Thoracic aorta (tissue), 2 donors: ENCODE data around the gene UCMA. TPM values are rescaled to one million over a fixed set of nuclear protein-coding genes. Genes with fewer than 3 reads are reported as not detected.

ENCODE experiments used
- ATAC-seq: fragments of 150-250 bp; one replicate; pipeline ENCODE4 v1.8.0; 2017; ENCODE audit warnings: low read depth; ENCODE audit not compliant: insufficient number of reproducible peaks, low FRiP score
- DNase-seq: peaks from one replicate; pipeline ENCODE4 v3.0.0-alpha.2; 2020; ENCODE audit warnings: low spot score
- H3K27ac ChIP-seq, 2 donors: fragments of 200-600 bp; sonication (generic); 1 replicate in 1 of 2; 2 replicates in 1 of 2; pipeline ENCODE4 v1.5.1; 2016; ENCODE audit warnings: mild to moderate bottlenecking in 2 of 2, moderate library complexity in 2 of 2
- H3K27me3 ChIP-seq: fragments of 200-600 bp; sonication (generic); replicated peaks from 2 replicates; pipeline ENCODE4 v1.6.0; 2016; ENCODE audit warnings: mild to moderate bottlenecking; ENCODE audit not compliant: insufficient read depth
- H3K36me3 ChIP-seq: fragments of 200-600 bp; sonication (generic); one replicate; pipeline ENCODE4 v1.5.1; 2016
- H3K4me1 ChIP-seq, 2 donors: fragments of 200-600 bp; sonication (generic); 1 replicate in 1 of 2; 2 replicates in 1 of 2; pipeline versions ENCODE4 v1.5.1 to v1.6.0; 2016; ENCODE audit warnings: low read depth in 2 of 2, mild to moderate bottlenecking in 1 of 2; ENCODE audit not compliant: control insufficient read depth in 1 of 2
- H3K4me3 ChIP-seq: fragments of 200-600 bp; sonication (generic); 2 replicates; pipeline ENCODE4 v1.5.1; 2016; ENCODE audit warnings: mild to moderate bottlenecking
- H3K9me3 ChIP-seq: fragments of 200-600 bp; sonication (generic); 2 replicates; pipeline ENCODE4 v1.5.1; 2016
- total RNA-seq, 2 donors: library from RNA; depleted of rRNA; stranded (reverse); fragments of >200 nt; gene quantifications; one replicate each; pipeline versions ENCODE4 v1.1.0 to v1.2.3, GENCODE V29; 2016
- TF ChIP-seq, protein P1 (sequence below): fragments of 200-600 bp; sonication (generic); IDR thresholded peaks from one replicate; pipeline ENCODE4 v1.5.1; 2019; ENCODE audit warnings: antibody characterized with exemption

Gene UCMA
- total RNA-seq, 2 donors from 2014 or later = not detected

DNA sequence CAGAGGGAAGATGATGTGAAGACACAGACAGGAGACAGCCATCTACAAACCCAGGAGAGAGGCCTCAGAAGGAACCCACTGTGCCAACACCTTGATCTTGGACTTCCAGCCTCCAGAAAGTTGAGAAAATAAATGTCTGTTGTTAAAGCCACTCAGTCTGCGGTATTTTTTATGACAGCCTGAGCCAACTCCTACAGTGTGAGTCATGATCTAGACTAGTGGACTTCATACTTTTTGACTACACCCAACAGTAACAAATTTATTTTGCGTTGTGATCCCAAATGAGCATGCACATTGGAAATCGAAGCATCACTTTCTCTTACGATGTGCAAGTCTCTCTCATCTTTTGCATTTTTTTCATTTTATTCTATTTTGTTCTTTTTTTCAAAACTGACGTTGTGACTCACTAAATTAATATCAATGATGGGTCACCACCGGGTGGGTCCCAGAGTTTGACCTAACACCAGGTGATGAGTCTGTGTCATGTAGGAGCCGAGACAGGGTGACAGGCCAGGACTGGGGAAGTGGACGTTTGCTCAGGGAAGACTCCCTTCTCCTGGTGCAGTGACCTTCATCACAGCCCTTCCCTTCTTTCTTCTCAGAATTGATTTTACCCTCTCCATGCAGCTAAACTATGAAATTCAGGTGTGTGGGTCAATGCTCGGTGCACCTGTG, 36.8 kb upstream of the UCMA start:
- no peak for DNase-seq
- H3K4me3 ChIP-seq = no peak overlapping the region
- TF ChIP-seq, protein P1, sequence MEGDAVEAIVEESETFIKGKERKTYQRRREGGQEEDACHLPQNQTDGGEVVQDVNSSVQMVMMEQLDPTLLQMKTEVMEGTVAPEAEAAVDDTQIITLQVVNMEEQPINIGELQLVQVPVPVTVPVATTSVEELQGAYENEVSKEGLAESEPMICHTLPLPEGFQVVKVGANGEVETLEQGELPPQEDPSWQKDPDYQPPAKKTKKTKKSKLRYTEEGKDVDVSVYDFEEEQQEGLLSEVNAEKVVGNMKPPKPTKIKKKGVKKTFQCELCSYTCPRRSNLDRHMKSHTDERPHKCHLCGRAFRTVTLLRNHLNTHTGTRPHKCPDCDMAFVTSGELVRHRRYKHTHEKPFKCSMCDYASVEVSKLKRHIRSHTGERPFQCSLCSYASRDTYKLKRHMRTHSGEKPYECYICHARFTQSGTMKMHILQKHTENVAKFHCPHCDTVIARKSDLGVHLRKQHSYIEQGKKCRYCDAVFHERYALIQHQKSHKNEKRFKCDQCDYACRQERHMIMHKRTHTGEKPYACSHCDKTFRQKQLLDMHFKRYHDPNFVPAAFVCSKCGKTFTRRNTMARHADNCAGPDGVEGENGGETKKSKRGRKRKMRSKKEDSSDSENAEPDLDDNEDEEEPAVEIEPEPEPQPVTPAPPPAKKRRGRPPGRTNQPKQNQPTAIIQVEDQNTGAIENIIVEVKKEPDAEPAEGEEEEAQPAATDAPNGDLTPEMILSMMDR = no peak
- ATAC-seq = no peak
- no peaks in the 10 kb centered on the region for H3K27me3 ChIP-seq
- no peaks in the 10 kb centered on the region for H3K9me3 ChIP-seq
- peaks cover 11 to 20% of the 10 kb centered on the region in 2 donors for H3K4me1 ChIP-seq
- H3K36me3 ChIP-seq = no peaks in the 10 kb centered on the region
- H3K27ac ChIP-seq = peak overlapping the region in 1 of 2 donors; percentile 35

DNA sequence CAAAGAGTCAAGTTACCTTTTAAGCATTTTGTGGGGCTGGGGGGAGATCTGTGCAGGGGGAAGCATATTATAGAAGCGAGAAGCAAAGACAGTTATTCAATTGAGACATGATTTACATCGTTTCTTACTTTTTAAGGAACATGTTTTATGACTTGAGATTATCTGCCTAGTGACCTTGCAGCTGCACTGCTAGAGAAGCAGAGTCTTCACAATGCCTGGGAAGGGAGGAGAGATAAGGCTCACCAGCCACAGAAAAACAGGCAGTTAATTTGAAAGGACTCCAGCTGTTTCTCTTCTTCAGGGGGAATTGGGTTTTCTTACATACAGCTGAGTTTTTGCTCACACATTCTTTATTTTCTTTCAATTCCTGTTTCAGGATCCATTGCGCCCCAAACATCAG, 34.7 kb upstream of the UCMA start:
- TF ChIP-seq, protein P1 = no peak

DNA sequence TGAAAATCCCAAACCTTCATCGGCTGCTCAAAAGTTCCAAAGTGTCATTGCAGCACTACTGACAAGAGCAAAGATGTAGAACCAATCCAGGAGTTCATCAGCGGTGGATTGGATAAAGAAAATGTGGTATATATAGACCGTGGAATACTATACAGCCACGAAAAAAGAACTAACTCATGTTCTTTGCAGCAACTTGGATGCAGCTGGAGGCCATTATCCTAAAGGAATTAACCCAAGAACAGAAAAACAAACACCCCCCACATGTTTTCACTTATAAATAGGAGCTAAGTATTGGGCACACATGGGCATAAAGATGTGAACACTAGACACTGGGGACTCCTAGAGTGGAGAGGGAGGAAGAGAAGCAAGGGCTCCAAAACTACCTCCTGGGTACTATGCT, 34.1 kb upstream of the UCMA start:
- no peaks in the 10 kb centered on the region for H3K27me3 ChIP-seq
- DNase-seq (no peak), ATAC-seq (no peak)
- no peaks in the 10 kb centered on the region for H3K9me3 ChIP-seq
- peaks cover 11 to 20% of the 10 kb centered on the region in 2 donors for H3K4me1 ChIP-seq
- TF ChIP-seq, protein P1 = no peak
- no peak overlapping the region for H3K4me3 ChIP-seq
- H3K27ac ChIP-seq = no peak overlapping the region
- H3K36me3 ChIP-seq = no peaks in the 10 kb centered on the region

More for the DNA sequence above, 34.7 kb upstream of the UCMA start:
- Histone ChIP-seq H3K4me1 (peaks cover 11 to 20% of the 10 kb centered on the region in 2 donors), H3K9me3 (no peaks in the 10 kb centered on the region), H3K4me3 (no peak overlapping the region), H3K27me3 (no peaks in the 10 kb centered on the region), H3K27ac (no peak overlapping the region), H3K36me3 (no peaks in the 10 kb centered on the region)
- DNase-seq (no peak), ATAC-seq (no peak)

DNA sequence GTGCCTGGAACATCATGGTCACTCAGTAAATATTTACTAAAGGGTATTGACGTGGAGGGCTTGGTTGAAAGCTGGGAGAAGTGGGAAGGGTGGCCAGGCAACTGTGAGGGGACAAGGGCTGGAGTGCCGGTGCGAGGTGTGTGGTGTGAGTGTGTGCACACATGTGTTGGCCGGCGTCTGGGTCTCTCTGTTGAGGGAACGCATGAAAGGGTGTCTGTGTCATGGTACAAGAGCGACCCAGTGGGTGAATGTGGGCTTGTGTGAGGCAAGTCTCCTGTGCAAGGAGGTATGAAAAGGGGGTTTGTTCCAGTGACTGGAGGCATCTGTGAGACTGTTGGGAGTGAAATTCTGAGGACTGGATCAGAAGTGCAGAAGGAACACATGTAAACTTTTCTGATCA, 29.4 kb upstream of the UCMA start:
- H3K9me3 ChIP-seq = no peaks in the 10 kb centered on the region
- ATAC-seq (no peak), DNase-seq (no peak)
- no peak overlapping the region for H3K4me3 ChIP-seq
- no peaks in the 10 kb centered on the region for H3K4me1 ChIP-seq
- H3K27ac ChIP-seq = no peak overlapping the region
- H3K36me3 ChIP-seq = no peaks in the 10 kb centered on the region
- H3K27me3 ChIP-seq = no peaks in the 10 kb centered on the region
- TF ChIP-seq, protein P1 = no peak

DNA sequence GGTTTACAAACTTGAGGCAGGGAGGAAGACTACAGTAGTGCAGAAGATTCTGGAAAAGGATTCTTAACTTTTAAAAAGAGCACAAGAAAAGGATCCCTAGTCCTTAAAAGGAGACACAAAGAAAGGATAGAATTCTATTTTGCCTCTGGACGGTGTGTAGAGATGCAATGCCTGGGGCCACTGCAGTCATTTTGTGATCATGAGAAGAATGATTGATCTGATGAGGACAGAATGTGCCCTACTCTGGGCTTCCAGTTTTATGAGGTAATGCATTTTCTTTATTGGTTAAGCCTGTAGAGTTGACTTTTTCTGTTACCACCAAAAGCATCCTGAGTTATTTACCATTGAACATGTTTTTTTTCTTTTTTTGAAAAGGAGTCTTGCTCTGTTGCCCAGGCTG, 28.3 kb upstream of the UCMA start:
- Histone ChIP-seq H3K27ac (no peak overlapping the region), H3K4me3 (no peak overlapping the region), H3K4me1 (no peaks in the 10 kb centered on the region), H3K36me3 (no peaks in the 10 kb centered on the region), H3K27me3 (no peaks in the 10 kb centered on the region), H3K9me3 (no peaks in the 10 kb centered on the region)
- no peak for ATAC-seq
- no peak for DNase-seq
- TF ChIP-seq, protein P1 = no peak
